GM12875 (cell line): ENCODE measurements around the gene SLC27A3.

Source experiments
- H3K4me3 ChIP-seq: one replicate; pipeline ENCODE4 v1.5.1; 2011; ENCODE audit warnings: low read depth, low read length, control low read depth
- CTCF ChIP-seq: IDR thresholded peaks from 2 replicates; pipeline ENCODE4 v1.5.1; 2011; ENCODE audit warnings: low read depth, mild to moderate bottlenecking, control low read depth, inconsistent platforms, low read length, moderate library complexity, borderline replicate concordance; ENCODE audit not compliant: insufficient read depth

SLC27A3 gene, protein sequence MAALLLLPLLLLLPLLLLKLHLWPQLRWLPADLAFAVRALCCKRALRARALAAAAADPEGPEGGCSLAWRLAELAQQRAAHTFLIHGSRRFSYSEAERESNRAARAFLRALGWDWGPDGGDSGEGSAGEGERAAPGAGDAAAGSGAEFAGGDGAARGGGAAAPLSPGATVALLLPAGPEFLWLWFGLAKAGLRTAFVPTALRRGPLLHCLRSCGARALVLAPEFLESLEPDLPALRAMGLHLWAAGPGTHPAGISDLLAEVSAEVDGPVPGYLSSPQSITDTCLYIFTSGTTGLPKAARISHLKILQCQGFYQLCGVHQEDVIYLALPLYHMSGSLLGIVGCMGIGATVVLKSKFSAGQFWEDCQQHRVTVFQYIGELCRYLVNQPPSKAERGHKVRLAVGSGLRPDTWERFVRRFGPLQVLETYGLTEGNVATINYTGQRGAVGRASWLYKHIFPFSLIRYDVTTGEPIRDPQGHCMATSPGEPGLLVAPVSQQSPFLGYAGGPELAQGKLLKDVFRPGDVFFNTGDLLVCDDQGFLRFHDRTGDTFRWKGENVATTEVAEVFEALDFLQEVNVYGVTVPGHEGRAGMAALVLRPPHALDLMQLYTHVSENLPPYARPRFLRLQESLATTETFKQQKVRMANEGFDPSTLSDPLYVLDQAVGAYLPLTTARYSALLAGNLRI

GRCh38 chr1:153774780-153775457 is at the start of gene SLC27A3:
TSS of gene SLC27A3 (plus strand) at chr1:153775407. CDS start at chr1:153775498, 91 bp downstream.
- TF ChIP-seq CTCF: no peak
- peak within 1 kb of the TSS; percentile 70 for H3K4me3 ChIP-seq

DNA sequence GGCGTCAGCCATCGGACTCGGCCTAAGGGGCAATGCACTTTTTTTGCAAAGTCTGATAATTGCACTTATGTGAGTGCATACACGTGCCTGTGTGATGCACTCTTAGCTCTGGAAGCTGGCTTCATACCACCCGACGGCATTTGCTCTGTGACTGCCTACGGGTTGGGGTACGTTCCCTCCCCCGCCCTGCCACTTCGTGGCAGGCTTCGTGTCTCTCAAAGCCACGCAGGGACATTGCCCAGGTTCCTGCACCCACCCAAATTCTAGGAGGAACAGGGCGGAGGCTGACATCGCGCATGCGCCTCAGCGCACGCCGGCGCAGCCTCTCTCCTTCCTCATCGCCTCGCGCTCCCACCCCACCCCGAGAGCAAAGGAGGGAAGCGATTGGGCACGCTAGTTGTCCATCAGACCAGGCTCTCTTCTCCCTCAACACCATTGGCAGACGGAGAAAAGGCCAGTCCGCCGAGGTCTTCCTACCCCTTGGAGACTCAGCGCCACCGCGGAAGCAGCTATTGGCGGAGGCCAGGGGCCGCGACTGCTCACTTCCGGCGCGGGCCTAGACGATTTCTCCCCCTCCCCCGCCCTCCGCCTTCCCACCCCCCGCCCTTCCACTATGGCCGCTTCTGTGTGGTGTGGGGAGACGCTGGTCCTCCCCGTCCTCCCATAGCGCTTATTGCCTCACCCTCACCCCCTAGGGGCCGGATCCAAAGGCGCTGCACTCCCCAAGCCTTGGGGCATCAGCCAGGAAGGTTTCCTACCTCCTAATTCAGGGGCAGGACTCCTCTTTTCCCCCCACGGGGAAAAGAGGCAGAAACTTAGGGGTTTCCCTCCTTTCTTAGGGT is 47.5 kb upstream of the SLC27A3 start, which contains the start of gene INTS3:
TSS of gene INTS3 (plus strand) at position 588 of the 842 bp plus-strand sequence. CDS start 585 bp downstream, outside the sequence.
- TF ChIP-seq CTCF: no peak
- H3K4me3 ChIP-seq: peak within 1 kb of the TSS; percentile 88

DNA sequence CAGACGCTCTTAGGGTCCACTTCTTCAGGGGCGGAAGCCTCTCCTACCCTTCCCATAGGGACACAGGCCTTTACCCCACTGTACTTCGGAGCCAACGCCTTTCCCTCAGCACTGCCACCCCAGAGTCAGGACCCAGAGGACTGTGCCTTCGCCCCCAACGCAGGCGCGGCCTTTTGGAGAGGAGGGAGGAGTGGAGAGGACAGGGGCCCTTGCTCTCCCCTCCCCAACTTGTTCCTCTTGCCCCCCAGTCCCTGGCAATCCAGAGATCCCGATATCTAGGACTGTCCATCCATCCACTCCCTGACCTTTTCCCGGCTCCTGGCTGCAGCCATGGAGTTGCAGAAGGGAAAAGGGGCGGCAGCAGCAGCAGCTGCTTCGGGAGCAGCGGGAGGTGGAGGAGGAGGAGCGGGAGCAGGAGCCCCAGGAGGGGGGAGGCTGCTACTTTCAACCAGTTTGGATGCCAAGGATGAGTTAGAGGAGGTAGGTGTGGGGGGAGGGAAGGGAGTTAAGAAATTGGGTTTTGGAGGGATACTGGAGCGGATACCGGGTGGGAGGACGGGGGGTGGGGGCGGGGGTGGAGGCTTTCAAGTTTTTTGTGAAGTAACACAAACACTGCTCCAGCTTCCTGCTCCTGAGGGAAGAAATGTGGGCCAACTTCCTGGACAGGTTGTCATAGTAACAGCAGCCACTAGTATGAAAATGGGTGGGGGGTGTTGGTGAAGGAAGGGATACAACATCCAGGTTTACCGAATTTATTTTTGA is 46.7 kb upstream of the SLC27A3 start:
- no peak for TF ChIP-seq CTCF
- peak overlapping the region; percentile 88 for H3K4me3 ChIP-seq

DNA sequence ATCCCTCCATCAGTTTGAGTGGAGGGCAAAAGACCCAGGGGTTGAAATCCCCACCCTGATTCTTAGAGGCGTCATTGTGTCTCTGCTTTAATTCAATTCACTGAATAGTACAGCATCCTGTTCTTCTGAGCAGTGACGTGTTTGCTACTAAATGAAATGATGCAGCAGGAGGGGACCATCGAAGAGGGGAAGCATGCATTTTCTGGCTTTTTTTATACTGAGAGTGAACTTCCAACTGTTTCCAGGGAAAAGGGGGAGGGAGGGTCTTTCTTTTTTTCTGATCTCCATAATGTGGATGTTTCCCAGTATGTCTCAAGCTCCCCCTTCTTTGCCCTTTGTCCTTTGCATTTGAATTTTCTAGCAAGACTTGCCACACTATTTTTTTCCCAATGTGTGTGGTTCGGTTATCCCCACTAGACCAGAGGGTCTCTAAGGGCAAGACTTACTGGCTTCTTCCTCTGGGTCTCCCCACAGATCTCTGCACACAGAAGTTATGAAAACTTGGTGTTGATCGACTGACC is 44.7 kb upstream of the SLC27A3 start:
- no peak overlapping the region for H3K4me3 ChIP-seq
- no peak for TF ChIP-seq CTCF

DNA sequence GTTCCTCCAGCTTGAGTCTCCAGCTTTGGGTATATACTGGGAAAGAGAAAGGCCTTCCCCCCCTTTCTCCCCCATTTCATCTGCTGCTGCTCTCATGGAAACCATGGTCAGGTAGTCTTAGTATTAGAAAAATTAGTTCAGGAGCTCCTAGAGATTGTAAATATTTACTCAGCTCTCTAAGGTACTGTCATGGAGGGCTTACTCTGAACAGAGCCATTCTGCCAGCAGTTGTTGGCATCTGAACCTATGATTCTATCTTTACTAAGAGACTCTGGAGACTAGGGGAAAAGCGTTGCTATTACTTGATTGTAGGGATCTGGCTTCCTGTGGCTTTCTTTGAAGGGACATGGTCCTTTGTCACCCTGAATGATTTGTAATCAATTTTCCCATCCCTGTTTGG is 41.2 kb upstream of the SLC27A3 start:
- TF ChIP-seq CTCF: no peak

More for the DNA sequence above, 41.2 kb upstream of the SLC27A3 start:
- H3K4me3 ChIP-seq: no peak overlapping the region
